K562 (cell line): ENCODE results near the gene SLC9B2. TPM values are rescaled to one million over a fixed set of nuclear protein-coding genes. Genes with fewer than 3 reads are reported as not detected.

ENCODE experiments used
- ATAC-seq: fragments of 200-7000 bp; cut with Tn5 transposase; 3 replicates; pipeline ENCODE4 v1.9.1; 2020; ENCODE audit warnings: moderate library complexity
- BruUV-seq: library from RNA; stranded (reverse); fragments of 400-500 nt; replicated peaks from 2 replicates; lab custom pipeline; 2021; lab: Mats Ljungman, UMichigan
- CTCF ChIA-PET: fragments of 300-600 bp; formaldehyde crosslinking; extraction: SDS; loops from one replicate; lab custom pipeline; 2021; ENCODE audit warnings: low intra/inter-chr PET ratio; lab: Yijun Ruan, JAX
- POLR2A ChIA-PET: fragments of 300-600, 350-650 bp; sonication (Branson Sonifier 250); formaldehyde crosslinking; extraction: SDS; loops from one replicate; lab custom pipeline; 2021; ENCODE audit warnings: antibody characterized with exemption, inconsistent platforms; lab: Yijun Ruan, JAX
- DNase-seq, 4 experiments: peaks; one replicate each; pipeline versions ENCODE4 v3.0.0 to v3.0.0-alpha.2; 2011 to 2018; ENCODE audit warnings: low spot score in 3 of 4, mixed read lengths in 3 of 4; ENCODE audit errors: extremely low read depth in 1 of 4
- FAIRE-seq: peaks from 2 replicates; lab custom pipeline; 2011; peaks lifted over from hg19 to GRCh38; lab: Jason Lieb, UNC
- H2AFZ ChIP-seq: 2 replicates; pipeline ENCODE4 v1.6.0; 2011; ENCODE audit warnings: low read depth, low read length, control low read depth, inconsistent platforms
- H3K27ac ChIP-seq: fragments of 200-600 bp; 3 replicates; pipeline ENCODE4 v1.8.0; 2011; ENCODE audit warnings: low read depth, mild to moderate bottlenecking, control low read depth, inconsistent platforms, low read length, moderate library complexity, mixed read lengths; ENCODE audit errors: extremely low read depth
- H3K27me3 ChIP-seq, 2 experiments: fragments of 300-600 bp in 1 of 2; 2 replicates in 1 of 2; 3 replicates in 1 of 2; pipeline versions ENCODE4 v1.6.0 to v1.8.0; 2011; ENCODE audit warnings: inconsistent platforms in 2 of 2, low read length in 2 of 2, mild to moderate bottlenecking in 1 of 2, mixed read lengths in 1 of 2, moderate library complexity in 1 of 2; ENCODE audit not compliant: control insufficient read depth in 2 of 2, insufficient read depth in 2 of 2
- H3K36me3 ChIP-seq: fragments of 300-600 bp; 3 replicates; pipeline ENCODE4 v1.8.0; 2011; ENCODE audit warnings: mild to moderate bottlenecking, low read length, inconsistent platforms; ENCODE audit not compliant: control insufficient read depth, insufficient read depth
- H3K4me1 ChIP-seq, 2 experiments: fragments of 200-600 bp in 1 of 2; replicated peaks in 1 of 2; 2 replicates in 1 of 2; 3 replicates in 1 of 2; pipeline versions ENCODE4 v1.5.1 to v1.8.0; 2011; ENCODE audit warnings: inconsistent platforms in 2 of 2, low read length in 2 of 2, mild to moderate bottlenecking in 1 of 2, mixed read lengths in 1 of 2, moderate library complexity in 1 of 2; ENCODE audit not compliant: control insufficient read depth in 2 of 2, insufficient read depth in 2 of 2
- H3K4me2 ChIP-seq: 2 replicates; pipeline ENCODE4 v1.6.1; 2011; ENCODE audit warnings: low read length, control low read depth, inconsistent platforms, mixed read lengths; ENCODE audit not compliant: insufficient read depth
- H3K4me3 ChIP-seq: fragments of 200-600 bp; sonication (generic), shearing (Covaris generic); 2 replicates; pipeline ENCODE4 v1.5.1; 2016; ENCODE audit warnings: control low read depth, inconsistent platforms
- H3K79me2 ChIP-seq: fragments of 200-600 bp; 3 replicates; pipeline ENCODE4 v1.8.0; 2011; ENCODE audit warnings: low read length, inconsistent platforms; ENCODE audit not compliant: control insufficient read depth, insufficient read depth
- H3K9ac ChIP-seq, 2 experiments: 2 replicates each; pipeline versions ENCODE4 v1.6.0 to v1.6.1; 2011; ENCODE audit warnings: low read depth in 2 of 2, low read length in 2 of 2, control low read depth in 1 of 2, inconsistent platforms in 1 of 2, mild to moderate bottlenecking in 1 of 2, mixed read lengths in 1 of 2; ENCODE audit not compliant: insufficient read depth in 1 of 2
- H3K9me1 ChIP-seq: one replicate; pipeline ENCODE4 v1.6.0; 2011; ENCODE audit warnings: inconsistent platforms, mild to moderate bottlenecking, low read length, moderate library complexity; ENCODE audit not compliant: control insufficient read depth, insufficient read depth
- H3K9me3 ChIP-seq: replicated peaks from 2 replicates; pipeline ENCODE4 v1.5.1; 2011; ENCODE audit warnings: low read depth, low read length, inconsistent platforms; ENCODE audit not compliant: control insufficient read depth, insufficient read depth
- H4K20me1 ChIP-seq: replicated peaks from 2 replicates; pipeline ENCODE4 v1.6.1; 2011; ENCODE audit warnings: low read length, inconsistent platforms, mixed read lengths; ENCODE audit not compliant: control insufficient read depth, insufficient read depth
- CEBPG ChIP-seq, 3 experiments: fragments of 200-800 bp in 1 of 3; sonication (Bioruptor generic) in 1 of 3; sonication (generic) in 1 of 3; formaldehyde crosslinking in 1 of 3; IDR thresholded peaks in 2 of 3; conservative IDR thresholded peaks in 1 of 3; 2 replicates each; pipeline versions ENCODE4 v1.6.1 to v1.8.0; 2016 to 2022; ENCODE audit warnings: missing compliant biosample characterization in 2 of 3, missing genetic modification characterization in 2 of 3, mild to moderate bottlenecking in 1 of 3, missing genetic modification reagents in 1 of 3
- KAT8 ChIP-seq: fragments of 450-650 bp; IDR thresholded peaks from 2 replicates; pipeline ENCODE4 v1.6.1; 2016; ENCODE audit warnings: low read depth, mild to moderate bottlenecking
- POLR3A ChIP-seq: IDR thresholded peaks from 2 replicates; pipeline ENCODE4 v1.6.1; 2011; ENCODE audit warnings: borderline replicate concordance, mild to moderate bottlenecking, moderate library complexity; ENCODE audit not compliant: insufficient read length, insufficient read depth; ENCODE audit errors: extremely low read depth
- TEAD4 ChIP-seq, 2 experiments: sonication (generic) in 1 of 2; formaldehyde crosslinking in 1 of 2; IDR thresholded peaks; 2 replicates each; pipeline versions ENCODE4 v1.6.1 to v1.8.0; 2012 to 2022; ENCODE audit warnings: borderline replicate concordance in 1 of 2, inconsistent platforms in 1 of 2, low read length in 1 of 2, mild to moderate bottlenecking in 1 of 2, missing genetic modification reagents in 1 of 2
- WGBS: fragments of 100-300 bp; shearing (Covaris generic); methylation state at CpG from one replicate; pipeline ENCODE4 v1.1.6; 2016; ENCODE audit warnings: low coverage, mixed read lengths; ENCODE audit not compliant: insufficient coverage; ENCODE audit errors: missing lambda C conversion rate; 5-methylcytosine and 5-hydroxymethylcytosine counted together
- in situ Hi-C: fragments of 300-500 bp; cut with MboI; formaldehyde crosslinking; loops from 4 replicates; pipeline ENCODE4 v1.15.0; 2018; ENCODE audit warnings: inconsistent platforms, mixed read lengths
- intact Hi-C: fragments of 100-400 bp; cut with micrococcal nuclease; formaldehyde crosslinking; loops from 2 replicates; pipeline ENCODE4 v1.14.2; 2022
- polyA plus RNA-seq, 8 experiments: library from polyadenylated mRNA; depleted of rRNA in 4 of 8; stranded (reverse) in 5 of 8; unstranded in 3 of 8; fragments of >200 nt; fragmentation: Nextera tagmentation in 2 of 8; fragmentation: Illumina TruSeq in 1 of 8; extraction: Ambion mirVana in 2 of 8; extraction: Trizol in 1 of 8; gene quantifications; 2 replicates each; pipeline versions ENCODE4 v1.2.1 to v1.2.3, GENCODE V29; 2011 to 2014; ENCODE audit warnings: inconsistent platforms in 1 of 8, missing spikeins in 1 of 8
- total RNA-seq, 7 experiments: library from RNA; depleted of rRNA in 6 of 7; stranded (reverse); fragments of >200 nt in 6 of 7; fragmentation: Illumina TruSeq in 2 of 7; extraction: Trizol in 2 of 7; gene quantifications; 2 replicates each; pipeline versions ENCODE4 v1.2.1 to v1.2.3, GENCODE V29; 2011 to 2021; ENCODE audit warnings: low replicate concordance in 1 of 7
- TF ChIP-seq, protein P1 (sequence below): sonication (generic); formaldehyde crosslinking; IDR thresholded peaks from 2 replicates; pipeline ENCODE4 v1.8.1; 2023; ENCODE audit warnings: mild to moderate bottlenecking, missing genetic modification reagents

SLC9B2 gene
- total and polyA plus RNA-seq, 9 of the 15 experiments (the other 6 are each of a cell fraction or from before 2014, with no cell fraction given) = 6.6 to 14.6 (median 11.4) TPM

DNA sequence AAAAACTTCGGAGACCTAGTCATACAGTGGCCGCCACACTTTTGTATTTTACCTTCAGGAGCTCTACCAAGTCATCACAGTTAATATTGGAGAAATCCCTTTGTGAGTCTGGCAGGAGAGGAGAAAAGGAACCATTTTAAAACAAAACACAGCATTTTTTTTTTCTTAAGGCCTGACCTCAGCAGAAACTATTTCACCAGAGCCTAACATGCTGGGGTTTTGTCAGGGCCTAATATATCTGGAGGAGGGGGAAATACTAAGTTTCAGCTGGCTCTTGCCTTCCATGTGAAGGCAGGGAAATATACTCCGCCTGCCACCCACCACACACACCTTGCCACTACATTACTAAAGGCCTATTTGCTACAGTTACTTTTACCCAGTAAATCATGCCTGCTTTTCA, 49.6 kb upstream of the SLC9B2 start:
- DNase-seq (no peak), FAIRE-seq (no peak), ATAC-seq (no peak)
- H3K79me2 ChIP-seq = no peaks in the 10 kb centered on the region
- H3K27me3 ChIP-seq = no peaks in the 10 kb centered on the region
- intact Hi-C loops = no loop called here
- ChIA-PET CTCF (no interaction called here), POLR2A (no interaction called here)
- in situ Hi-C loops = no loop called here
- H3K4me2 ChIP-seq = no peak overlapping the region
- H3K36me3 ChIP-seq = peaks cover 37% of the 10 kb centered on the region; the same call in 2 of the 3 replicates
- BruUV-seq = no TSS peak
- H3K4me1 ChIP-seq = no peaks in the 10 kb centered on the region
- H3K9me3 ChIP-seq = no peaks in the 10 kb centered on the region
- H3K9me1 ChIP-seq = no peaks in the 10 kb centered on the region
- H3K9ac ChIP-seq = no peak overlapping the region
- TF ChIP-seq, protein P1, sequence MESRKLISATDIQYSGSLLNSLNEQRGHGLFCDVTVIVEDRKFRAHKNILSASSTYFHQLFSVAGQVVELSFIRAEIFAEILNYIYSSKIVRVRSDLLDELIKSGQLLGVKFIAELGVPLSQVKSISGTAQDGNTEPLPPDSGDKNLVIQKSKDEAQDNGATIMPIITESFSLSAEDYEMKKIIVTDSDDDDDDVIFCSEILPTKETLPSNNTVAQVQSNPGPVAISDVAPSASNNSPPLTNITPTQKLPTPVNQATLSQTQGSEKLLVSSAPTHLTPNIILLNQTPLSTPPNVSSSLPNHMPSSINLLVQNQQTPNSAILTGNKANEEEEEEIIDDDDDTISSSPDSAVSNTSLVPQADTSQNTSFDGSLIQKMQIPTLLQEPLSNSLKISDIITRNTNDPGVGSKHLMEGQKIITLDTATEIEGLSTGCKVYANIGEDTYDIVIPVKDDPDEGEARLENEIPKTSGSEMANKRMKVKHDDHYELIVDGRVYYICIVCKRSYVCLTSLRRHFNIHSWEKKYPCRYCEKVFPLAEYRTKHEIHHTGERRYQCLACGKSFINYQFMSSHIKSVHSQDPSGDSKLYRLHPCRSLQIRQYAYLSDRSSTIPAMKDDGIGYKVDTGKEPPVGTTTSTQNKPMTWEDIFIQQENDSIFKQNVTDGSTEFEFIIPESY (CRISPR knock-in tag) = no peak
- TF ChIP-seq CEBPG (CRISPR knock-in tag; IDR thresholded peaks at IDR 0.05) = no peak
- TF ChIP-seq CEBPG (tag; conservative IDR thresholded peaks at IDR 0.05 in 1 of 2, IDR thresholded peaks at IDR 0.05 in 1 of 2) = no peak
- H3K4me3 ChIP-seq = no peak overlapping the region
- H2AFZ ChIP-seq = no peak overlapping the region
- 89% methylated on average over 3 of the region's 3 CpGs for WGBS
- no peaks in the 10 kb centered on the region for H4K20me1 ChIP-seq
- H3K27ac ChIP-seq = no peak overlapping the region

DNA sequence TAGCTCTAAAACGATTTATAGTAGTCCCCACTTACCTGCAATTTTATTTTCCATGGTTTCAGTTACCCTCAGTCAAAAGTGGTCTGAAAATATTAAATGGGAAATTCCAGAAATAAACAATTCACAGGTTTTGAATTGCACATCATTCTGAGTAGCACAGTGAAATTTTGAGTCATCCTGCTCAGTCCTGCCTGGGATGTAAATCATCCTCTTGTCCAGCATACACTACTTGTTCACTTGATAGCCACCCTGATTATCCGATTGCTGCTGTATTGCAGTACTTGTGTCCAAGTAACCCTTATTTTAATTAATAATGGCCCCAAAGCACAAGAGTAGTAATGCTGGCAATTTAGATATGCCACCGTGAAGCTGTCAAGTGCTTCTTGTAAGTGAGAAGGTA, 46.6 kb upstream of the SLC9B2 start:
- H3K9ac ChIP-seq = no peak overlapping the region
- H3K27ac ChIP-seq = no peak overlapping the region
- in situ Hi-C loops (no loop called here), intact Hi-C loops (no loop called here)
- no peak overlapping the region for H3K4me2 ChIP-seq
- no peaks in the 10 kb centered on the region for H3K79me2 ChIP-seq
- no peaks in the 10 kb centered on the region for H3K9me3 ChIP-seq
- POLR2A ChIA-PET = no interaction called here
- 66% methylated on average over 3 of the region's 3 CpGs for WGBS
- CTCF ChIA-PET = no interaction called here
- no TSS peak for BruUV-seq
- no peak for DNase-seq
- FAIRE-seq = no peak
- no peak for ATAC-seq
- H4K20me1 ChIP-seq = no peaks in the 10 kb centered on the region
- no peak overlapping the region for H2AFZ ChIP-seq
- H3K36me3 ChIP-seq = peaks cover 43% of the 10 kb centered on the region
- no peaks in the 10 kb centered on the region for H3K27me3 ChIP-seq
- H3K9me1 ChIP-seq = no peaks in the 10 kb centered on the region
- no peaks in the 10 kb centered on the region for H3K4me1 ChIP-seq
- H3K4me3 ChIP-seq = no peak overlapping the region
- TF ChIP-seq TEAD4 (IDR thresholded peaks at IDR 0.05; ENCODE audit: low read length) = no peak
- no peak for TF ChIP-seq TEAD4 (CRISPR knock-in tag; IDR thresholded peaks at IDR 0.05; ENCODE audit: borderline replicate concordance)
- TF ChIP-seq KAT8 = no peak
- TF ChIP-seq POLR3A = no peak
- TF ChIP-seq, all 486 proteins: peak for 0
